NCI-H526 (cell line): Measurements from ENCODE around the gene IGLL1.

Experiments
- DNase-seq, 2 experiments: peaks; one replicate each; lab custom pipeline; 2025; lab: John Stamatoyannopoulos, UW

IGLL1 gene

GRCh38 chr22:23527971-23528740 is 51.9 kb downstream of the IGLL1 start:
- no peak for DNase-seq

- no peak for DNase-seq
These were observed 53.3 kb downstream of the IGLL1 start for GRCh38 chr22:23526596-23527316.

DNA sequence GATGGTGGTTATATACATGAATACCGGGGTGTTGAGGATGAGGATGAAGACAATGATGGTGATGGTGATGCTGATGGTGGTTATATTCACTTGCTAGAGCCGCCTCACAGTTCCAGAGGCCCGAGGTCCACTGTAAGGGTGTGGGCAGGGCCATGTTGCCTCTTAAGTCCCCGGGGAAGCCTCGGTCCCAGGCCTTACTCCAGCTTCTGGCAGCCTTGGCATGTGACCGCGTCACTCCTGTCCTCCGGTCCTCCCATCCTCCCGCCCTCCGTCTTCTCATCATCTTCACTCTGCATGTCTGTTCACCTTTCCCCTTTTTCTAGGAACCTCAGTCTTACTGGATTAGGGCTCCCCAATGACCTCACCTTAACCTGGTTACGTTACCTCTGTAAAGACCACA is 54.6 kb downstream of the IGLL1 start:
- no peak for DNase-seq

DNA sequence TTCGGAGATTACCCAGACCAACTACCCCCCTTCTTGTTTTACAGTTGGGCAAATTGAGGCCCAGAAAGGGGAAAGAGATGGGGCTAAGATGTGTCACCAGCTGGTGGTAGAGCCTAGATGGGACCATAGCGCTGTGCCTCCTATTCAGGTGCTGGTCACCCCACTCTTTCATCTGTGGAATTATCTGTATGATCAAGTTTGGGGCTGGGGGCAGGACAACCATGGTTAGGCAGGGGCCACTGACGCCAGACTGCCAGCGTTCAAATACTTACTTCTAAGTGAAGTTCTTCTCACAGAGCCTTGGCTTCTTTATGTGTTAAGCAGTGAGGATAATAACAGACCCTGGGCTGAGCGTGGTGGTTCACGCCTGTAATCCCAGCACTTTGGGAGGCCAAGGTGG is 55.9 kb downstream of the IGLL1 start:
- DNase-seq = no peak

DNA sequence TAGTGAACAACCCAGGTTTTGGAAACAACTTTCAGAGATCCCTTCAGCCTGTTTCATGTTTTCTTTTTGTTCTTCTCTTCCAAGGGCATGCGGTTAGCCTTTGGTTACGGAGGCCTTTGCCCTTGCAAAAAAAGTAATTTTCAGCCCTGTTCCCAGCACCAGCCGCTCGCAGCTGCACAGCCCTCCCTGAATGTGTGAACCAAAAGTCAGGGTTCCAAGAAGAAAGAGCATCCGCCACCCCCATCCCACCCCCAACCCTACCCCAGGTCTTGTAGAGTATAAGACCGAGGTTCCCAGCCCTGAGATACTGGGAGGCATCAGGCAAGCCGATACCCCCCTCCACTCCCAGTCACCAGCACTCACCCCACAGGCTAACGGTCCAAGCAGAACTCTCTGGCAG is 56.4 kb downstream of the IGLL1 start:
- no peak for DNase-seq
